ENCODE results near the gene DCBLD2. TPM values are rescaled to one million over a fixed set of nuclear protein-coding genes. Genes with fewer than 3 reads are reported as not detected.
A peak's percentile ranks its signal among the peaks of the same experiment; 100 is the strongest.

DCBLD2 gene
- total and polyA plus RNA-seq, 9 of the 15 experiments (the other 6 are each of a cell fraction or from before 2014, with no cell fraction given), result 2.7 to 14.6 (median 7.4) TPM

- no peak for TF ChIP-seq KDM4B (IDR thresholded peaks at IDR 0.05; ENCODE audit: borderline replicate concordance in 2 of 2, low read depth in 1 of 2)
- TF ChIP-seq BDP1 (IDR thresholded peaks at IDR 0.05; ENCODE audit: insufficient read depth, insufficient read length), result no peak
- TF ChIP-seq RNF219 (CRISPR knock-in tag; IDR thresholded peaks at IDR 0.05), result no peak
- TF ChIP-seq EWSR1 (IDR thresholded peaks at IDR 0.05; ENCODE audit: borderline replicate concordance, low read depth, partially characterized antibody), result no peak
Observed at GRCh38 chr3:98894791-98895576, 6.5 kb downstream of the DCBLD2 start (continued).

GRCh38 chr3:98893740-98894139, 7.8 kb downstream of the DCBLD2 start:
- DNase-seq (ENCODE audit: extremely low read depth in 1 of 4, low spot score in 3 of 4), result peak in 1 of 4 experiments; percentile 11
- no peak overlapping the region for H3K9ac ChIP-seq (ENCODE audit: insufficient read depth in 1 of 2, low read depth in 2 of 2, low read length in 2 of 2)
- intact Hi-C loops (cut with micrococcal nuclease) (no loop called here), in situ Hi-C loops (cut with MboI) (no loop called here)
- no peak overlapping the region for H3K4me2 ChIP-seq (ENCODE audit: insufficient read depth, low read length)
- H3K9me1 ChIP-seq (ENCODE audit: control insufficient read depth, insufficient read depth, low read length), result no peaks in the 10 kb centered on the region
- 8% methylated on average over 3 of the region's 3 CpGs for WGBS (ENCODE audit: insufficient coverage, low coverage, missing lambda C conversion rate)
- H3K36me3 ChIP-seq (ENCODE audit: control insufficient read depth, insufficient read depth, low read length), result no peaks in the 10 kb centered on the region
- POLR2A ChIA-PET, result interaction anchor here (1.0 kb wide), 1 partner anchor 9 kb away, joined by 3 read pairs; no protein-coding TSS in a partner anchor
- H3K4me3 ChIP-seq, result no peak overlapping the region
- no peaks in the 10 kb centered on the region for H3K9me3 ChIP-seq (replicated peaks; ENCODE audit: control insufficient read depth, insufficient read depth, low read depth, low read length)
- peak; percentile 59 for ATAC-seq
- peaks cover 44% of the 10 kb centered on the region for H3K79me2 ChIP-seq (ENCODE audit: control insufficient read depth, insufficient read depth, low read length)
- no TSS peak for BruUV-seq (replicated peaks)
- H3K4me1 ChIP-seq (replicated peaks in 1 of 2; ENCODE audit: control insufficient read depth in 2 of 2, insufficient read depth in 2 of 2, low read length in 2 of 2), result peaks cover 5 to 17% of the 10 kb centered on the region in 2 experiments; a peak in 4 of 5 replicates
- no peaks in the 10 kb centered on the region; the same call in 1 of the 2 replicates for H4K20me1 ChIP-seq (replicated peaks; ENCODE audit: control insufficient read depth, insufficient read depth, low read length)
- no peak overlapping the region for H2AFZ ChIP-seq (ENCODE audit: low read depth, low read length)
- H3K27ac ChIP-seq (ENCODE audit: extremely low read depth, low read depth, low read length), result no peak overlapping the region
- no peak for FAIRE-seq
- no peaks in the 10 kb centered on the region for H3K27me3 ChIP-seq (ENCODE audit: control insufficient read depth in 2 of 2, insufficient read depth in 2 of 2, low read length in 2 of 2)
- CTCF ChIA-PET (ENCODE audit: low intra/inter-chr PET ratio), result no interaction called here
- TF ChIP-seq POLR2AphosphoS2 (IDR thresholded peaks at IDR 0.05; ENCODE audit: low read length) (no peak), THRB (CRISPR knock-in tag; conservative IDR thresholded peaks at IDR 0.05) (no peak), MAFG (tag; conservative IDR thresholded peaks at IDR 0.05) (no peak), TCF7 (IDR thresholded peaks at IDR 0.05; ENCODE audit: borderline replicate concordance) (no peak), EGR1 (conservative IDR thresholded peaks at IDR 0.05) (no peak), CBFA2T2 (conservative IDR thresholded peaks at IDR 0.05) (no peak), DMBX1 (CRISPR knock-in tag; IDR thresholded peaks at IDR 0.05; ENCODE audit: borderline replicate concordance) (no peak), ID3 (CRISPR knock-in tag; IDR thresholded peaks at IDR 0.05) (no peak), ID3 (tag; IDR thresholded peaks at IDR 0.05) (no peak), FOXJ3 (CRISPR knock-in tag; IDR thresholded peaks at IDR 0.05) (no peak), ZNF696 (CRISPR knock-in tag; conservative IDR thresholded peaks at IDR 0.05) (no peak), YBX1 (IDR thresholded peaks at IDR 0.05) (no peak), HDAC1 (IDR thresholded peaks at IDR 0.05) (peak in 1 of 2 experiments; percentile 16; a peak in 1 of 4 replicates), NFE2 (IDR thresholded peaks at IDR 0.05; ENCODE audit: low read depth) (no peak), MBD2 (IDR thresholded peaks at IDR 0.05; ENCODE audit: borderline replicate concordance, low read depth) (no peak)
